Stimulated activated CD8-positive, alpha-beta memory T cell treated with anti-CD3 and anti-CD28 coated beads, Interleukin-12 subunit alpha, Interleukin-12 subunit beta, amount 100 ng/mL, for 24 hours (primary cell): ENCODE data around the gene FBXW8.
A peak's percentile ranks its signal among the peaks of the same experiment; 100 is the strongest.

Experiments used
- DNase-seq: peaks from one replicate; pipeline ENCODE4 v3.0.0-alpha.2; 2020; ENCODE audit errors: extremely low read depth

The FBXW8 gene

GRCh38 chr12:116910645-116911451 lies at the start of gene FBXW8:
TSS of gene FBXW8 (plus strand) at chr12:116910950. CDS start at chr12:116911038, 88 bp downstream.
- peak; percentile 47 for DNase-seq

- DNase-seq: no peak
Observed at GRCh38 chr12:116861320-116861719, 49.4 kb upstream of the FBXW8 start.

GRCh38 chr12:116862167-116862566 lies 48.6 kb upstream of the FBXW8 start:
- no peak for DNase-seq

GRCh38 chr12:116863275-116863767 lies 47.4 kb upstream of the FBXW8 start:
- DNase-seq: no peak

GRCh38 chr12:116864371-116865160 lies 46.2 kb upstream of the FBXW8 start:
- DNase-seq: no peak

GRCh38 chr12:116867523-116867922 lies 43.2 kb upstream of the FBXW8 start:
- no peak for DNase-seq

- DNase-seq: no peak
Observed at GRCh38 chr12:116870306-116870705, 40.4 kb upstream of the FBXW8 start.

GRCh38 chr12:116874324-116874995 lies 36.3 kb upstream of the FBXW8 start:
- DNase-seq: no peak

- no peak for DNase-seq
Observed at GRCh38 chr12:116876151-116876869, 34.4 kb upstream of the FBXW8 start.

- no peak for DNase-seq
Observed at GRCh38 chr12:116878567-116879508, 31.9 kb upstream of the FBXW8 start.

GRCh38 chr12:116879509-116880212 lies 31.1 kb upstream of the FBXW8 start:
- DNase-seq: no peak

- DNase-seq: no peak
Observed at GRCh38 chr12:116880213-116880816, 30.4 kb upstream of the FBXW8 start.

- DNase-seq: no peak
Observed at GRCh38 chr12:116880817-116881324, 29.9 kb upstream of the FBXW8 start.

GRCh38 chr12:116881325-116881876 lies 29.3 kb upstream of the FBXW8 start, which contains the start of gene HRK:
TSS of gene HRK (minus strand) at chr12:116881441. CDS start at chr12:116881307, 134 bp downstream.
- no peak for DNase-seq

- no peak for DNase-seq
Observed at GRCh38 chr12:116881877-116882507, 28.8 kb upstream of the FBXW8 start.

- DNase-seq: no peak
Observed at GRCh38 chr12:116882742-116883141, 28.0 kb upstream of the FBXW8 start.

- DNase-seq: no peak
Observed at GRCh38 chr12:116884871-116885270, 25.9 kb upstream of the FBXW8 start.

GRCh38 chr12:116885491-116885890 lies 25.3 kb upstream of the FBXW8 start:
- DNase-seq: no peak
